T-helper 1 cell treated with Interleukin-12 subunit alpha and Interleukin-12 subunit beta and Interleukin-4 antibody, amounts not matched to agents 30 μg/mL and 1 μg/mL, for 36 hours (primary cell): ENCODE results near the gene CD68.
"Not testable (repeated sequence)": the region's sequence is repeated elsewhere in the genome, so short reads cannot be mapped to it uniquely, and the experiment has no call there.

ENCODE experiments used
- H3K27ac Mint-ChIP-seq: one replicate; pipeline ENCODE4 v1.8.0; 2021; ENCODE audit warnings: mild to moderate bottlenecking, mixed read lengths
- H3K27me3 Mint-ChIP-seq: one replicate; pipeline ENCODE4 v1.8.0; 2021; ENCODE audit warnings: low read depth, mixed read lengths
- H3K36me3 Mint-ChIP-seq: one replicate; pipeline ENCODE4 v1.8.0; 2021; ENCODE audit warnings: low read depth, mixed read lengths
- H3K4me1 Mint-ChIP-seq: one replicate; pipeline ENCODE4 v1.8.0; 2021; ENCODE audit warnings: low read depth, mixed read lengths
- H3K4me3 Mint-ChIP-seq: one replicate; pipeline ENCODE4 v1.8.0; 2021; ENCODE audit warnings: mild to moderate bottlenecking, moderate library complexity, mixed read lengths
- H3K9me3 Mint-ChIP-seq: one replicate; pipeline ENCODE4 v1.8.0; 2021; ENCODE audit warnings: mixed read lengths

The CD68 gene

DNA sequence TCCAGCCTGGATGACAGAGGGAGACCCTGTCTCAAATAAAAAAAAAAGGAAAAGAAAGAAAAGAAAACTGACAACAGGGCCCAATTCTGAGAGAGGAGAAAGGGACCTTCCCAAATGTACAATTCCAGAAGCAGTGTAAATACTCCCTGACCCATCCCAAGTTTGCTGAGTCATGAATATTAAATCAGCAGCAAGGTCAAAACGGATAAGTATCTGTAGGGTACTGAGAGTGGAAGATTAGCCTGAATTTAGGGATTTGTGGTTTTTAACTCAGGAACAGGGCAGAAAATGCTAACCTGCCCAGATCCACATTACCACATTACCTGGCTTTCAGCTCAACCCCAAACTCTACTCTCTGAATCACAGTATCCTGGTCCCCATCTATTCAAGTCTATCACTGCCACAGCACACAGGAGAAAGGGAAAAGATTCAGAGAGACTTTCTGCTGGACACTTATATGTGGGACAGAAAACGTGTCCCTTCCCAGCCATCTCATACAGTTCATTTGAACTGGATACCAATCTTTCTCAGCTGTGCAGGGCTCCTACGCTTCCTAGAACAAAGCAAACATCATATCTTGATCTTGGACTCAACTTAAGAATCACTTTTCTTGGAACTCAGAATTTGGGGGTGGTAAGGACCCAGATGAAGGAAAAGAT lies 32.3 kb downstream of the CD68 start:
- peak overlapping the region; percentile 64 for H3K4me3 Mint-ChIP-seq
- H3K27ac Mint-ChIP-seq, result no peak overlapping the region
- peaks cover 30% of the 10 kb centered on the region for H3K4me1 Mint-ChIP-seq
- H3K9me3 Mint-ChIP-seq, result no peaks in the 10 kb centered on the region
- H3K36me3 Mint-ChIP-seq, result peaks cover 6% of the 10 kb centered on the region
- no peaks in the 10 kb centered on the region for H3K27me3 Mint-ChIP-seq

DNA sequence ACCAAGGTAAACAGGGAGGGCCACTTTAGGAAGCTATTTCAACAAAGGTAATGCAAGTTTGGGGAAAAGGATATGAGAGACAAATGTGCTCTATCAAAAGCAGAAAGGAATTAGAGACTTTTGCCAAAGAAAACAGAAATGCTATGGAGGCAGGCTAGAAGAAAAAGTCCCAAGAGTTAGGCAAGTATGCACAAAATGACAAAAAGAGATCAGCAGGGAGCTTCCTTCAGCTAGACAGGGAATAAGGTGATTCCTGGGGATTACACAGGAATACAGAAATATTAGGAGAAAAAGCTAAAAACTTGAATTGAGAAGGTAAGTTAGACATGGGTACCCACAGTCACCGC lies 32.8 kb downstream of the CD68 start:
- H3K9me3 Mint-ChIP-seq, result no peaks in the 10 kb centered on the region
- H3K4me3 Mint-ChIP-seq, result peak overlapping the region; percentile 64
- peaks cover 6% of the 10 kb centered on the region for H3K36me3 Mint-ChIP-seq
- peaks cover 30% of the 10 kb centered on the region for H3K4me1 Mint-ChIP-seq
- no peak overlapping the region for H3K27ac Mint-ChIP-seq
- no peaks in the 10 kb centered on the region for H3K27me3 Mint-ChIP-seq

DNA sequence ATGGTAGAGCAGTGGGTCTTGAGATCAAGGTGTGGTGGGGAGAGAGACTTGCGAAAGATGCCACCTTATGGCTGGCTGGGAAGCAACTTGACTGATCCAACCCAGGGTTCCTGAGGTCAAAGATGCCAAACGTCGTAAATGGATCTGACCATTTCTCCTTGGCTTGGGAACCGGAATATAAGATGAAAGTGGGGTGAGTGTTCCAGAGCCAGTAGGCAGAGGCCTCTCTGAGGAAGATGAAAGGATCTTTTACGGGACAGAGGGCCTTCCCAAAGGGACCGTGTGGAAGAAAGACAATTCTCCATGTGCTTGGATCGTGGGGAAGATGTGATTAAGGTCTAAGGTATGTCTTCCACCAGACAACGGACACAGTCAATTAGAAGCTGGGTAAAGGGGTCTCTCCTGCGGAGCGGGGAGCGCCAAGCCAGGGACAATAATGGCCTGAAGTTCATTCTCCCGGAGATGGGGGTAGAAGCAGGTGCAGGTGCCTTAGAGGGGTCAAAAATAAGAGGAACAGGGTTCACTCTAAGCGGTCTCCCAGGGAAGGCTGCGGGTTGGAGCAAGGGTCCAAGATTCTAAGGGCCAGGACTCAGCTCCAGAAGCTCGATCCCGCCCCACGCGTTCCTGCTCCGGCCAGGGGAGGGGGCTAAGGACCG lies 34.5 kb downstream of the CD68 start:
- Mint-ChIP-seq H3K27me3 (no peaks in the 10 kb centered on the region), H3K9me3 (no peaks in the 10 kb centered on the region), H3K4me3 (peak overlapping the region; percentile 93), H3K27ac (peak overlapping the region; percentile 89), H3K36me3 (peaks cover 6% of the 10 kb centered on the region), H3K4me1 (peaks cover 34% of the 10 kb centered on the region)

DNA sequence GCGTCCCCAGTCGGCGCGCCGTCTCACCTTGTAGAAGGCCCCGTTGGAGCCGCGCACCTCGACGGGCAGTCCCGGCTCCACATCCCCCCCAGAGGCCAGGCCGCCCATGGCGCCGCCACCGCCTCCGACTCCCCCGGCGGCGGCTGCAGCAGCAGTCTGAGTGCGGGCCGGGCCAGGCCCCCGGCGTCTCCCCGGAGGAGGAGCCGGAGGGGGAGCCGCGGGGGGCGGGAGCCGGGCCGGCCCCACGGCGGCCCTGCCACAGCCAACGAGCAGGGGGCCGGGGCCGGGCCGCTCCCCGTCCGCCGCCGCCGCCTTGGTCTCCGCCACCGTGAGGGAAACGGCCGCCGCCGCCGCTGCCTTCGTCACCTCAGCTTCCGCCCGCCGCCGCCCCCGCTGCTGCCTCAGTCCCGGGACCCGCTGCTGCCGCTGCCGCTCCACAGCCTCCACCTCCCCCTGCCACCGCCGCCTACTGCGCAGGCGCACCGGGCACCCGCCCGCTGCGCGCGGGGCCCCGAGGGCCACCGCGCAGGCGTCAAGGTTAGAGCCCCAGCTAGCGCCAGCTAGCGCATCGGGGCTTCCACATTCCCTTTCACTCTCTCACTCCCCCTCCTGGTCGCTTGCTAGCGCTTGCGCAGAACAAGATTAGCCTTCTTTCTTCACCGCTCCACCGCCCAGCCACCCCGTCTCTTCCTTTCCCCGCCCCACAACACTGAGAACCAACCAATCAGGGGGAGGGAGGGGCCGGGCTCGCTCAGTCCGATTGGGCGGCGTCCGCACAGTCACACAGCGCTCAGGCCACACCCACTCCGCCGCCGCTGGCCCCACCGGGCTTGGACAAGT lies 35.2 kb downstream of the CD68 start, which contains the start of gene FXR2:
Gene FXR2 (minus strand): TSS at position 473 of the 840 bp plus-strand sequence. CDS start 365 bp downstream, at position 108.
- H3K4me3 Mint-ChIP-seq, result peak within 1 kb of the TSS; percentile 93
- H3K27ac Mint-ChIP-seq, result peak within 1 kb of the TSS; percentile 89
- peaks cover 6% of the 10 kb centered on the region for H3K36me3 Mint-ChIP-seq

DNA sequence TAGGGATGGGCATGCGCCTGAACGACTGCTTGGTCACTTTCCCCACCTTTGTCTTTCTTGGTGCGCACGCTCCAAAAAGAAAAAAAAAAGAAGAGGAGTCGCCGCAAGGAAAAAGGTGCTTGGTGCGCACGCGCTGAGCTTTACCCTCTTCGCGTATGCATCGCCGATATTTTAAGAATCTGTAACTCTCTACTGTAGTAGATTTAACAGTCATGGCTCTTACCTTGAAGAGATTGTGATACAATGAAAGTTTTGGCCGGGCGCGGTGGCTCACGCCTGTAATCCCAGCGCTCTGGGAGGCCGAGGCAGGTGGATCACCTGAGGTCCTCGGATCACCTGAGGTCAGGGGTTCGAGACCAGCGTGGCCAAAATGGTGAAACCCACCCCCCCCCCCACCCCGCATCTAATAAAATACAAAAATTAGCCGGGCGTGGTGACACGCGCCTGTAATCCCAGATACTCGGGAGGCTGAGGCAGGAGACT lies 35.9 kb downstream of the CD68 start:
- H3K4me3 Mint-ChIP-seq, result peak overlapping the region; percentile 81
- peak overlapping the region; percentile 88 for H3K27ac Mint-ChIP-seq
- no peaks in the 10 kb centered on the region for H3K9me3 Mint-ChIP-seq
- peaks cover 30% of the 10 kb centered on the region for H3K4me1 Mint-ChIP-seq
- H3K27me3 Mint-ChIP-seq, result no peaks in the 10 kb centered on the region
- peaks cover 6% of the 10 kb centered on the region for H3K36me3 Mint-ChIP-seq

More for the DNA sequence above, 35.2 kb downstream of the CD68 start, which contains the start of gene FXR2:
- Mint-ChIP-seq H3K4me1 (peaks cover 30% of the 10 kb centered on the region), H3K9me3 (no peaks in the 10 kb centered on the region), H3K27me3 (no peaks in the 10 kb centered on the region)

DNA sequence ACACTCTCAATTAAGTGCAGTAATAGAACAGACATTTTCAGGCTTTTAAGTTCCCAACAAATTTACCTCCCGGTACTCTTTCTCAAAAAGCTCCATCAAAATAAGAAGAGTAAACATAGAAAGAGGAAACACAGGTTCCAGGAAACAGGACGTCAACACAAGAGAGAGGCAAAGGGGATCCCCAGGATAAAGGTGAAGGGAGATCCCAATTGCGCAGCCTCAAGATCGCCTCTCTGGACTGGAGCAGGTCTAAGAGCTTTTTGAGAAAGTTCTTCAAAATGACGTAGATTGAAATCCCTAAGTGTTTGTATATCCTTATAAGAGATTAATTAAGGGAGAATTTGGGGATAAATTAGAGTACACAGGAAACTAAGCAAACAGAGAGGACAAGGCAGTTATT lies 39.2 kb downstream of the CD68 start:
- Mint-ChIP-seq H3K4me1 (peaks cover 10% of the 10 kb centered on the region), H3K9me3 (no peaks in the 10 kb centered on the region), H3K27me3 (no peaks in the 10 kb centered on the region), H3K36me3 (no peaks in the 10 kb centered on the region), H3K27ac (no peak overlapping the region), H3K4me3 (no peak overlapping the region)

DNA sequence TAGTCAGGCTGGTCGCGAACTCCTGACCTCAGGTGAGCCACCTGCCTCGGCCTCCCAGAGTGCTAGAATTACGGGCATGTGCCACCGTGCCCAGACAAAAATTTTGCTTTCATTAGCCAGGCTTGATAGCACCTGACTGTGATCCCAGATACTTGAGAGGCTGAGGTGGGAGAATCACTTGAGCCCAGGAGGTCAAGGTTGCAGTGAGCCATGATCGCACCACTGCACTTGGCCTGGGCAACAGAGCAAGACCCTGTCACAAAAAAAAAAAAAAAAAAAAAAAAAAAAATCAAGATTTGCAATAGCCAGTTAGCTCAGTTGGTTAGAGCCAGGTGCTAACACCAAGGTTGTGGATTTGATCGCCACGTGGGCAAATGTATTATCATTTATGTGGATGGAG lies 41.4 kb downstream of the CD68 start:
- Mint-ChIP-seq H3K27ac (no peak overlapping the region), H3K9me3 (no peaks in the 10 kb centered on the region), H3K27me3 (no peaks in the 10 kb centered on the region), H3K4me3 (no peak overlapping the region), H3K4me1 (peaks cover 3% of the 10 kb centered on the region), H3K36me3 (no peaks in the 10 kb centered on the region)

DNA sequence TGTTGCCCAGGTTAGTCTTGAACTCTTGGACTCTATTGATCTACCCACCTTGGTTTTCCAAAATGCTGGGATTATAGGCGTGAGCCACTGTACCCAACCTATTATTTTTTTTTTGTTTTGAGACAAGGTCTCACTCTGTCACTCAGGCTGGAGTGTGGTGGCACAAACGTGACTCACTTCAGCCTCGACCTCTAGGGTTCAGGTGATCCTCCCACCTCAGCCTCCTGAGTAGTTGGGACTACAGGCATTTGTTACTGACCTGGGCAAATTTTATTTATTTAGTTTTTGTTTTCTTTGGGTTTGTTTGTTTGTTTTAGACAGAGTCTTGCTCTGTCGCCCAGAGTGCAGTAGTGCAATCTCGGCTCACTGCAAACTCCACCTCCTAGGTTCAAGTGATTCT lies 44.2 kb downstream of the CD68 start:
- Mint-ChIP-seq H3K27ac (no peak overlapping the region), H3K27me3 (no peaks in the 10 kb centered on the region), H3K4me3 (no peak overlapping the region), H3K4me1 (peaks cover 7% of the 10 kb centered on the region), H3K9me3 (no peaks in the 10 kb centered on the region), H3K36me3 (peaks cover 2% of the 10 kb centered on the region)

DNA sequence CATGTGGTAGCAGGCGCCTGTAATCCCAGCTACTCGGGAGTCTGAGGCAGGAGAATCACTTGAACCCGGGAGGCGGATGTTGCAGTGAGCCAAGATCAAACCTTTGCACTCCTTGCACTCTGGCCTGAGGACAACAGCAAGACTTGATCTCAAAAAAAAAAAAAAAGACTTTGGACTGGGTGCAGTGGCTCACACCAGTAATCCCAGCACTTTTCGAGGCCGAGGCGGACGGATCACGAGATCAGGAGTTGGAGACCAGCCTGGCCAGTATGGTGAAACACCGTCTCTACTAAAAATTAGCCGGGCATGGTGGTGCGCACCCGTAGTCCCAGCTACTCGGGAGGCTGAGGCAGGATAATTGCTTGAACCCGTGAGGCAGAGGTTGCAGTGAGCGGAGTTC lies 46.3 kb downstream of the CD68 start:
- H3K27ac Mint-ChIP-seq, H3K27me3 Mint-ChIP-seq, H3K4me3 Mint-ChIP-seq, H3K9me3 Mint-ChIP-seq, H3K4me1 Mint-ChIP-seq, H3K36me3 Mint-ChIP-seq: not testable (repeated sequence)

DNA sequence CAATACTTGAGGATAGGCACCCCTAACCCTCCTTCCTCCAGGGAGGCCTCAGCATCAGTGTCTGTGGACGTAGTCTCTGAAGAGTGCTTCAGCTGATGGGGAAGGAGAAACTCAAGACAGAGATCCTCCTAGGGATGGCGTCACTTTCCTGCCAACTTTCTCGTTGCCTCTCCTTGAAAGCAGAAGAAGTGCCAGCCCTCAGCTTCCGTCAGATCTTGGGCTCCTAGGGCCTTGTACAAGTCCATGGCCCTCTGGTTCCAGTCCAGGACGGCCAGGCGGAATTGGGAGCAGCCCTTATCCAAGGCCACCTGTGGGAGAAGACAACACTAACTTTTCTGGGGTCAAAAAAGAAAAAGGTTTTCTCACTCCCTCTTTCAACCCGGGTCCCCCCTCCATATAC lies 46.9 kb downstream of the CD68 start:
- Mint-ChIP-seq H3K4me1 (peaks cover 5% of the 10 kb centered on the region), H3K27ac (no peak overlapping the region), H3K36me3 (peaks cover 2% of the 10 kb centered on the region), H3K27me3 (no peaks in the 10 kb centered on the region), H3K9me3 (no peaks in the 10 kb centered on the region), H3K4me3 (peak overlapping the region; percentile 95)

DNA sequence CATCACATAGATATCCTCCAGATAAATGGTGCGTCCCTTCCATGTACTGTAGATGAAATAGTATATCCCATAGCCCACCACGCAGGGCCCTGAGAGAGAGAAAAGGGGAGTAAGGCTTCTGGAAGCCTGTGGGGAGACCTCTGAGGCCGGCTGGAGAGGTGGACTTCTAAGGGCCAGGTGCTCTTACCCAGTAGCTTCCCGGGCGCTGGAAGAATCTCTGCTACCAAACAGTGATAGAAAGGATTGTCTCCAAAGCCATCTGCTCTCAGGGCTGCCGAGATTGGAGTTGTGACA lies 47.5 kb downstream of the CD68 start:
- Mint-ChIP-seq H3K27me3 (no peaks in the 10 kb centered on the region), H3K36me3 (peaks cover 2% of the 10 kb centered on the region), H3K9me3 (no peaks in the 10 kb centered on the region), H3K4me1 (peaks cover 5% of the 10 kb centered on the region), H3K27ac (no peak overlapping the region), H3K4me3 (peak overlapping the region; percentile 95)

DNA sequence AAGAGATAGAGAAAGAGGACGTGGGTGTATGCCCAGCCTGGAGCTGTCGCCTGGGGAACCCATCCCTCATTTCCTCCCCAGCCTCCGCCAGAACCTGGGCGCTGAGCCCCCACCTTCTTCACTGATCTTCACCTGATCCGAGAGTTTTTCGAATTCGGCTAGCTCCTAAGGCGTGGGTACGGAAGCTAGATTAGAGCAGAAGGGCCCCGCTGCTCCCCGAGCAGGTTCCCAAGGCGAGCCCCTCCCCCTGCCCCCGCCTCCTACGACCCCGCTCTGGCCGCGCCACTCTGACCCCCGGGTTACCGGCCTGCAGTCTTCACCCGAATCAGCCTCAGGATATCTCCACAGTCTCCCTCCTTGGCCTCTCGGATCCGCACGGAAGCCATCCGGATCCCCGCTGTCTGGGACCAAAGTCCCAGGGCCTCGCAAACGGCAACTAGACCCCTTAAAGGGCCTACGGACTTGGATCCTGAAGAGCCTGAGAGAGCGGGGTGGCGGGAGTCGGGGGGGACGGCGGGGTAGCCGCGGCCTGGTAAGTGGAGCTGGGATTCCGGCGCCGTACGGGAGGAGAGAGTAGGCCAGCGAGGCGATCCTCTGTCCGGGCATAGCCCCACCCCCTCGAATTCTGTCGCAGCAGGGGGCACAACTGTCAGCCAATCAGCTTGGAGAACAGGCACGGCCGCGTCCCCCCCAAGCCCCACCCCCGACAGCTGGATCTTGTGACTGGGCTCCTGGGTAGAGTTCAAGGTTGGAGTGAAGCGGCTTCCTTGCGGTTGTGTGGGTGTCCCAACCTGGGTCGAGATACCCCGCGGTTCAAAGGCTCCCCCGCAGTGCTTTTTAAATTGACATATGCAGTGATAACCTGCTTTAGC lies 48.0 kb downstream of the CD68 start, which contains the start of gene SAT2:
Gene SAT2 (minus strand): TSS at position 572 of the 872 bp plus-strand sequence. CDS start 186 bp downstream, at position 386.
- Mint-ChIP-seq H3K27ac (peak within 1 kb of the TSS; percentile 72), H3K9me3 (no peaks in the 10 kb centered on the region), H3K27me3 (no peaks in the 10 kb centered on the region), H3K4me3 (peak within 1 kb of the TSS; percentile 95), H3K36me3 (peaks cover 2% of the 10 kb centered on the region), H3K4me1 (peaks cover 8% of the 10 kb centered on the region)

DNA sequence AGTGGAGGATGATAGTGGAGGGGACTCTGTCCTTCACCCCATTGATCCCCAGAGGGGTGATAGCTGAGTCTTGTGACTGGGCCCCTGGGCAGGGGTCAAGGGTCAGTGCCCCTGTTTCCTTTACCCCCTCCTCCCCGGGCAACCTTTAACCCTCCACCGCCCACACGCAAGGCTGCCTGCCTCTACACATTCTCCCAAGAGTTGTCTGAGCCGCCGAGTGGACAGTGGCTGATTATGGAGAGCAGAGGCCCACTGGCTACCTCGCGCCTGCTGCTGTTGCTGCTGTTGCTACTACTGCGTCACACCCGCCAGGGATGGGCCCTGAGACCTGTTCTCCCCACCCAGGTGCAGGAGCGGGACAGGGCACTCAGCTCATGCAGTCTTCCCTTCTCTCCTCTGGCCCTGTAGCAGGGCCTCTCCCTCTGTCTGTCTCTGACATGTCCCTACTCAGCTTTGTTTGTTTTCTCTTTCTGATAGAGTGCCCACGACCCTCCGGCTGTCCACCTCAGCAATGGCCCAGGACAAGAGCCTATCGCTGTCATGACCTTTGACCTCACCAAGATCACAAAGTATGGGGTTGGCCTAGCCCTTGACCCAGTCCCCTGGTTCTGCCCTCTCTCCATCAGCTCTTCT lies 50.6 kb downstream of the CD68 start, which contains the start of gene SHBG:
Gene SHBG (plus strand): TSS at position 197 of the 633 bp plus-strand sequence. CDS start 38 bp downstream, at position 235.
- peaks cover 9% of the 10 kb centered on the region for H3K4me1 Mint-ChIP-seq
- H3K9me3 Mint-ChIP-seq, result no peaks in the 10 kb centered on the region
- H3K27me3 Mint-ChIP-seq, result no peaks in the 10 kb centered on the region
- H3K27ac Mint-ChIP-seq, result no peak within 1 kb of the TSS
- H3K4me3 Mint-ChIP-seq, result no peak within 1 kb of the TSS
- H3K36me3 Mint-ChIP-seq, result peaks cover 2% of the 10 kb centered on the region
